Kidney (tissue), 14 donors: ENCODE measurements around the gene KRTAP4-1. TPM values are rescaled to one million over a fixed set of nuclear protein-coding genes. Genes with fewer than 3 reads are reported as not detected.
"Not testable (repeated sequence)": the region's sequence is repeated elsewhere in the genome, so short reads cannot be mapped to it uniquely, and the experiment has no call there.

Experiments
- DNase-seq, 5 donors: peaks; one replicate each; pipeline ENCODE4 v3.0.0-alpha.2; 2013 to 2020
- FAIRE-seq: peaks from 2 replicates; lab custom pipeline; 2012; peaks lifted over from hg19 to GRCh38; lab: Jason Lieb, UNC
- H3K27ac ChIP-seq, 2 donors: one replicate each; pipeline ENCODE4 v1.7.0; 2013; ENCODE audit warnings: low read depth in 2 of 2, low read length in 2 of 2, inconsistent platforms in 1 of 2
- H3K27me3 ChIP-seq: one replicate; pipeline ENCODE4 v1.7.1; 2013; ENCODE audit warnings: low read length, inconsistent platforms; ENCODE audit not compliant: control insufficient read depth, insufficient read depth
- H3K36me3 ChIP-seq, 3 donors: one replicate each; pipeline versions ENCODE4 v1.7.0 to v1.7.1; 2013; ENCODE audit warnings: low read length in 3 of 3, control low read depth in 1 of 3, inconsistent platforms in 1 of 3; ENCODE audit not compliant: insufficient read depth in 3 of 3, control insufficient read depth in 2 of 3
- H3K4me1 ChIP-seq, 3 donors: one replicate each; pipeline versions ENCODE4 v1.7.0 to v1.7.1; 2013; ENCODE audit warnings: low read length in 3 of 3, inconsistent platforms in 1 of 3, low read depth in 1 of 3; ENCODE audit not compliant: control insufficient read depth in 2 of 3, insufficient read depth in 2 of 3
- H3K4me3 ChIP-seq, 3 donors: one replicate each; pipeline versions ENCODE4 v1.7.0 to v1.8.1; 2013; ENCODE audit warnings: low read length in 3 of 3, control low read depth in 1 of 3, inconsistent platforms in 1 of 3
- H3K9ac ChIP-seq, 3 donors: one replicate each; pipeline versions ENCODE4 v1.7.0 to v1.7.1; 2013; ENCODE audit warnings: low read length in 3 of 3, control low read depth in 1 of 3, inconsistent platforms in 1 of 3
- H3K9me3 ChIP-seq, 3 donors: one replicate each; pipeline versions ENCODE4 v1.7.0 to v1.7.1; 2013; ENCODE audit warnings: low read length in 3 of 3, control low read depth in 1 of 3, inconsistent platforms in 1 of 3; ENCODE audit not compliant: control insufficient read depth in 2 of 3, insufficient read depth in 1 of 3
- intact Hi-C: fragments of 100-400 bp; cut with DNase I; formaldehyde crosslinking; loops from one replicate; pipeline ENCODE4 v1.11.1; 2022
- polyA plus RNA-seq: library from polyadenylated mRNA; stranded (reverse); fragments of 350-450 nt; fragmentation: Illumina TruSeq; extraction: RNeasy Lipid Tissue Mini Kit (QIAGEN cat#74804); gene quantifications from one replicate; pipeline ENCODE4 v1.2.3, GENCODE V29; 2014; ENCODE audit warnings: low read depth, low replicate concordance; ENCODE audit not compliant: insufficient read depth
- total RNA-seq: library from RNA; stranded (reverse); fragmentation: NEBNext Ultra II Directional; extraction: Animal tissue kit (Norgen Biotek cat#: 25700); gene quantifications from one replicate; pipeline ENCODE4 v1.2.1, GENCODE V29; 2021
- TF ChIP-seq, protein P1 (sequence below): IDR thresholded peaks from 3 replicates; pipeline ENCODE4 v1.5.1; 2012; ENCODE audit warnings: mild to moderate bottlenecking, moderate library complexity, borderline replicate concordance; ENCODE audit not compliant: insufficient read depth; ENCODE audit errors: extremely low read depth
- donor health status: control.
- donor health status: control.
- donor health status: control.
- donor health status: control.
- donor health status: control.
- donor health status: DM: yes; HTN: yes; CAD: no.
- donor health status: Normal renal cell carcinoma (clear cell type).

KRTAP4-1 gene
- total and polyA plus RNA-seq, 2 donors from 2014 or later: not detected

DNA sequence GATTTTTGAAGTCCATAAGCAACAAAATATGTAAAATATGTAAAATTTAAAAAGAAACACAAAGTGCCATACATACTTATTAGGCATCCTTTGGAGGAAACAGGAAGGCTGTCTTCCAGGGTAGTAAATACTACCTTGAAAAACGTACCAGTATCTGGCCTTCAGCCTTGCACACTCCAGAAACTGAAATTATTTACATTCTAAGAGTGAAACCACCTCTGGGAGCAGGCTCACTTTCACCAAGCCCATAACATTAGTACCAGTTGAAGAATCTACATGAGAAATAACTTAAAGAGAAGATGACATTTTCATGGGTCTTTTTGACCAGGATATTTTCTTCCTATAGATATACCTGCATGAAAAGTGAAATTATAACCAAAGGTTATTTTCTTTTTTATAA lies 11.4 kb upstream of the KRTAP4-1 start:
- H3K27ac ChIP-seq: no peak overlapping the region
- H3K9ac ChIP-seq: no peak overlapping the region
- H3K36me3 ChIP-seq: no peaks in the 10 kb centered on the region
- H3K4me3 ChIP-seq: no peak overlapping the region
- TF ChIP-seq, protein P1, sequence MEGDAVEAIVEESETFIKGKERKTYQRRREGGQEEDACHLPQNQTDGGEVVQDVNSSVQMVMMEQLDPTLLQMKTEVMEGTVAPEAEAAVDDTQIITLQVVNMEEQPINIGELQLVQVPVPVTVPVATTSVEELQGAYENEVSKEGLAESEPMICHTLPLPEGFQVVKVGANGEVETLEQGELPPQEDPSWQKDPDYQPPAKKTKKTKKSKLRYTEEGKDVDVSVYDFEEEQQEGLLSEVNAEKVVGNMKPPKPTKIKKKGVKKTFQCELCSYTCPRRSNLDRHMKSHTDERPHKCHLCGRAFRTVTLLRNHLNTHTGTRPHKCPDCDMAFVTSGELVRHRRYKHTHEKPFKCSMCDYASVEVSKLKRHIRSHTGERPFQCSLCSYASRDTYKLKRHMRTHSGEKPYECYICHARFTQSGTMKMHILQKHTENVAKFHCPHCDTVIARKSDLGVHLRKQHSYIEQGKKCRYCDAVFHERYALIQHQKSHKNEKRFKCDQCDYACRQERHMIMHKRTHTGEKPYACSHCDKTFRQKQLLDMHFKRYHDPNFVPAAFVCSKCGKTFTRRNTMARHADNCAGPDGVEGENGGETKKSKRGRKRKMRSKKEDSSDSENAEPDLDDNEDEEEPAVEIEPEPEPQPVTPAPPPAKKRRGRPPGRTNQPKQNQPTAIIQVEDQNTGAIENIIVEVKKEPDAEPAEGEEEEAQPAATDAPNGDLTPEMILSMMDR: no peak
- DNase-seq: no peak
- FAIRE-seq: no peak
- H3K4me1 ChIP-seq: no peaks in the 10 kb centered on the region
- no peaks in the 10 kb centered on the region for H3K27me3 ChIP-seq
- intact Hi-C loops: no loop called here
- no peaks in the 10 kb centered on the region for H3K9me3 ChIP-seq

DNA sequence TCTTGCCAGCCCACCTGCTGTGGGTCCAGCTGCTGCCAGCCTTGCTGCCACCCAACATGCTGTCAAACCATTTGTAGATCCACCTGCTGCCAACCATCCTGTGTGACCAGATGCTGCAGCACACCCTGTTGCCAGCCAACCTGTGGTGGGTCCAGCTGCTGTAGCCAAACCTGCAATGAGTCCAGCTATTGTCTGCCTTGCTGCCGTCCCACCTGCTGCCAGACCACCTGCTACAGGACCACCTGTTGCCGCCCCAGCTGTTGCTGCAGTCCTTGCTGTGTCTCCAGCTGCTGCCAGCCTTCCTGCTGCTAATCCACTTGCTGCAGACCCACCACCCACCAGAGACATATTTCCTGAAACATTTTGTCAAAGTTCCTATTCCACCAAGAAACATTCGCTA lies 5.6 kb upstream of the KRTAP4-1 start:
- DNase-seq (no peak), FAIRE-seq (no peak)
- Histone ChIP-seq H3K36me3 (no peaks in the 10 kb centered on the region), H3K4me1 (no peaks in the 10 kb centered on the region), H3K27ac (no peak overlapping the region), H3K9ac (no peak overlapping the region), H3K27me3 (no peaks in the 10 kb centered on the region), H3K4me3 (no peak overlapping the region), H3K9me3 (no peaks in the 10 kb centered on the region)
- intact Hi-C loops: no loop called here
- TF ChIP-seq, protein P1: no peak

DNA sequence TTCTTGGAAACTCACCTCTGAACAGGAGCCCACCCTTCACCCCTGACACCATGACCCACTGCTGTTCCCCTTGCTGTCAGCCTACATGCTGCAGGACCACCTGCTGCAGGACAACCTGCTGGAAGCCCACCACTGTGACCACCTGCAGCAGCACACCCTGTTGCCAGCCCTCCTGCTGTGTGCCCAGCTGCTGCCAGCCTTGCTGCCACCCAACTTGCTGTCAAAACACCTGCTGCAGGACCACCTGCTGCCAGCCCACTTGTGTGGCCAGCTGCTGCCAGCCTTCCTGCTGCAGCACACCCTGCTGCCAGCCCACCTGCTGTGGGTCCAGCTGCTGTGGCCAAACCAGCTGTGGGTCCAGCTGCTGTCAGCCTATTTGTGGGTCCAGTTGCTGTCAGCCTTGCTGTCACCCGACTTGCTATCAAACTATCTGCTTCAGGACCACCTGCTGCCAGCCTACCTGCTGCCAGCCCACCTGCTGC lies 5.2 kb upstream of the KRTAP4-1 start, which contains the start of gene KRTAP9-1:
KRTAP9-1 (plus strand) TSS at position 51 of the 482 bp plus-strand sequence; CDS start at position 51, 0 bp downstream.
- peak in 1 of 5 donors; percentile 59 for DNase-seq
- H3K9ac ChIP-seq, H3K4me1 ChIP-seq, intact Hi-C loops, H3K36me3 ChIP-seq, H3K27me3 ChIP-seq, FAIRE-seq, H3K9me3 ChIP-seq, H3K27ac ChIP-seq, H3K4me3 ChIP-seq: not testable (repeated sequence)

DNA sequence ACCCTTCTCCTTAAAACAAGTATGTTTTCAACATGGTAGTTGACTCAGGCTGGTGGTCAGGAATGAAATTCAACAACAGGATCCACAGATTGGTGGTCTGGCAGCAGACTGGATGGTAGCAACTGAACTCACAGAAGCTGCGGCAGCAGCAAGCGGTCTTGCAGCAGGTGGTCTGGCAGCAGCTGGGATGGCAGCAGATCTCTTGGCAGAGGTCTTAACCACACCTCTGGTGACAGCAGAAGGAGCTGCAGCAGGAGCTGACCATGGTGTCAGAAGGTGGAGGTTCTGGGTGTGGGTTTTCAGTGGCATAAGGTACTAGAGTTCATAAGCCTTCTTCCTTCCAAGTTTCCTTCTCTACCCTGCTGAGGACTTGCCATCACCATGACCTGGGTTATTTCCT lies 2.2 kb upstream of the KRTAP4-1 start:
- FAIRE-seq: no peak
- TF ChIP-seq, protein P1: no peak
- no peaks in the 10 kb centered on the region for H3K27me3 ChIP-seq
- no peak overlapping the region for H3K4me3 ChIP-seq
- DNase-seq: no peak
- H3K9ac ChIP-seq: no peak overlapping the region
- no peaks in the 10 kb centered on the region for H3K9me3 ChIP-seq
- intact Hi-C loops: no loop called here
- H3K4me1 ChIP-seq: no peaks in the 10 kb centered on the region
- no peaks in the 10 kb centered on the region for H3K36me3 ChIP-seq
- H3K27ac ChIP-seq: no peak overlapping the region
